GM23338 (cell line): Measurements from ENCODE around the gene LARP7. TPM values are rescaled to one million over a fixed set of nuclear protein-coding genes. Genes with fewer than 3 reads are reported as not detected.

Experiments used
- ATAC-seq: fragments of 200-7000 bp; cut with Tn5 transposase; 3 replicates; pipeline ENCODE4 v1.9.1; 2020
- DNase-seq: peaks from one replicate; pipeline ENCODE4 v3.0.0-alpha.2; 2015; ENCODE audit warnings: low spot score
- H2AFZ ChIP-seq: fragments of 200-600 bp; sonication (generic); 2 replicates; pipeline ENCODE4 v1.8.0; 2016; ENCODE audit warnings: antibody characterized with exemption, mild to moderate bottlenecking, moderate library complexity
- H3F3A ChIP-seq: fragments of 200-600 bp; sonication (generic); replicated peaks from 2 replicates; pipeline ENCODE4 v1.8.0; 2017; ENCODE audit warnings: antibody characterized with exemption, mixed run types, low read depth
- H3K27ac ChIP-seq: fragments of 200-600 bp; sonication (generic); 2 replicates; pipeline ENCODE4 v1.6.1; 2016; ENCODE audit warnings: low read depth
- H3K27me3 ChIP-seq: fragments of 200-600 bp; sonication (generic); 2 replicates; pipeline ENCODE4 v1.8.0; 2016; ENCODE audit warnings: mild to moderate bottlenecking, mixed run types, moderate library complexity; ENCODE audit not compliant: insufficient read depth
- H3K36me3 ChIP-seq: fragments of 200-600 bp; sonication (generic); 2 replicates; pipeline ENCODE4 v1.8.0; 2016; ENCODE audit warnings: mild to moderate bottlenecking; ENCODE audit not compliant: insufficient read depth
- H3K4me1 ChIP-seq: fragments of 200-600 bp; sonication (generic); 2 replicates; pipeline ENCODE4 v1.8.0; 2016; ENCODE audit warnings: mild to moderate bottlenecking, moderate library complexity; ENCODE audit not compliant: insufficient read depth
- H3K4me2 ChIP-seq: fragments of 200-600 bp; sonication (generic); 2 replicates; pipeline ENCODE4 v1.7.1; 2017; ENCODE audit warnings: mixed run types
- H3K4me3 ChIP-seq: fragments of 200-600 bp; sonication (generic); 2 replicates; pipeline ENCODE4 v1.6.1; 2016; ENCODE audit warnings: mixed run types
- H3K79me2 ChIP-seq: fragments of 200-600 bp; sonication (generic); replicated peaks from 2 replicates; pipeline ENCODE4 v1.8.0; 2017; ENCODE audit warnings: mild to moderate bottlenecking; ENCODE audit not compliant: insufficient read depth
- H3K9me2 ChIP-seq: fragments of 200-600 bp; sonication (generic); 2 replicates; pipeline ENCODE4 v1.8.0; 2017; ENCODE audit not compliant: insufficient read depth
- H4K20me1 ChIP-seq: fragments of 200-600 bp; sonication (generic); replicated peaks from 2 replicates; pipeline ENCODE4 v1.8.0; 2017; ENCODE audit warnings: mild to moderate bottlenecking; ENCODE audit not compliant: insufficient read depth
- H3K27ac Mint-ChIP-seq: 2 replicates; pipeline ENCODE4 v1.8.0; 2020; ENCODE audit warnings: inconsistent platforms, mild to moderate bottlenecking, moderate library complexity, mixed read lengths
- H3K27me3 Mint-ChIP-seq: 3 replicates; pipeline ENCODE4 v1.8.0; 2022; ENCODE audit warnings: low read depth, mild to moderate bottlenecking, moderate library complexity, mixed read lengths, inconsistent platforms; ENCODE audit not compliant: insufficient read depth, poor library complexity
- H3K36me3 Mint-ChIP-seq: 3 replicates; pipeline ENCODE4 v1.8.0; 2021; ENCODE audit warnings: low read depth, mild to moderate bottlenecking, inconsistent platforms, moderate library complexity, mixed read lengths
- H3K4me1 Mint-ChIP-seq: 3 replicates; pipeline ENCODE4 v1.8.0; 2020; ENCODE audit warnings: mild to moderate bottlenecking, inconsistent platforms, mixed read lengths
- H3K4me3 Mint-ChIP-seq: 3 replicates; pipeline ENCODE4 v1.8.0; 2021; ENCODE audit warnings: moderate library complexity, mild to moderate bottlenecking, inconsistent platforms, mixed read lengths
- H3K9me3 Mint-ChIP-seq: 3 replicates; pipeline ENCODE4 v1.8.0; 2020; ENCODE audit warnings: moderate library complexity, mild to moderate bottlenecking, inconsistent platforms, mixed read lengths
- EZH2 ChIP-seq: fragments of 200-600 bp; sonication (generic); IDR thresholded peaks from one replicate; pipeline ENCODE4 v1.8.0; 2017; ENCODE audit warnings: antibody characterized with exemption, mild to moderate bottlenecking, low read depth; ENCODE audit not compliant: unreplicated experiment
- JUNB ChIP-seq: IDR thresholded peaks from one replicate; pipeline ENCODE4 v1.6.1; 2016; ENCODE audit warnings: antibody characterized with exemption; ENCODE audit not compliant: unreplicated experiment
- NANOG ChIP-seq: IDR thresholded peaks from 2 replicates; pipeline ENCODE4 v1.6.1; 2016; ENCODE audit warnings: antibody characterized with exemption, borderline replicate concordance
- ZNF114 ChIP-seq: fragments of 250-450 bp; sonication (Bioruptor Pico); IDR thresholded peaks from 2 replicates; pipeline ENCODE4 v1.5.0; 2020; ENCODE audit warnings: mild to moderate bottlenecking, moderate library complexity
- polyA plus RNA-seq: library from polyadenylated mRNA; unstranded; fragments of >200 nt; fragmentation: Nextera tagmentation; extraction: Ambion mirVana; gene quantifications from 2 replicates; pipeline ENCODE4 v1.2.1, GENCODE V29; 2016
- total RNA-seq: library from RNA; depleted of rRNA; stranded (reverse); fragments of >200 nt; shearing (Covaris generic); gene quantifications from 2 replicates; pipeline ENCODE4 v1.2.3, GENCODE V29; 2014
- TF ChIP-seq, protein P1 (sequence below): fragments of 250-450 bp; sonication (Bioruptor Pico); IDR thresholded peaks from 2 replicates; pipeline ENCODE4 v1.5.0; 2020; ENCODE audit warnings: mild to moderate bottlenecking, moderate library complexity
- TF ChIP-seq, protein P2 (sequence below): IDR thresholded peaks from one replicate; pipeline ENCODE4 v1.6.1; 2018; ENCODE audit warnings: antibody characterized with exemption; ENCODE audit not compliant: unreplicated experiment

LARP7 gene
- total and polyA plus RNA-seq, 2 experiments from 2014 or later: 25.8 to 157 TPM

DNA sequence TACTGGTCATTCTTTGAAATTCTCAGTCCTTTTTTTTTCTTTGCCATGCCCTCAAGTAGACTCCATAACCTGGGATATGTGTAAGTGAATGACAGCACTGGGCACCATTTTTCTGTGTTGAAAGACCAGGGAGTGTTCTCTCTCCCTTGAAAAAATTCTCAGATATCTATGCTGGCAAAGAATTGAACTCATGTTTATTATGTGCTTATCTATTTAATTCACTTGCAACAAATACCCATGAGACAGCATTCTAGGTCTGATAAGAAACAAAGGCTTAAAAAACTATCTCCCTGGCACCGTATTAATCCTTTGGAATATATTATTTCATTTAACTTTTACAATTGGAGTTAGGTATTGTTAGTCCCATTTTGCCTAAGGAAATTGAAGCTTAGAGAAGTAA, 36.7 kb downstream of the LARP7 start (continued):
- TF ChIP-seq, protein P1, sequence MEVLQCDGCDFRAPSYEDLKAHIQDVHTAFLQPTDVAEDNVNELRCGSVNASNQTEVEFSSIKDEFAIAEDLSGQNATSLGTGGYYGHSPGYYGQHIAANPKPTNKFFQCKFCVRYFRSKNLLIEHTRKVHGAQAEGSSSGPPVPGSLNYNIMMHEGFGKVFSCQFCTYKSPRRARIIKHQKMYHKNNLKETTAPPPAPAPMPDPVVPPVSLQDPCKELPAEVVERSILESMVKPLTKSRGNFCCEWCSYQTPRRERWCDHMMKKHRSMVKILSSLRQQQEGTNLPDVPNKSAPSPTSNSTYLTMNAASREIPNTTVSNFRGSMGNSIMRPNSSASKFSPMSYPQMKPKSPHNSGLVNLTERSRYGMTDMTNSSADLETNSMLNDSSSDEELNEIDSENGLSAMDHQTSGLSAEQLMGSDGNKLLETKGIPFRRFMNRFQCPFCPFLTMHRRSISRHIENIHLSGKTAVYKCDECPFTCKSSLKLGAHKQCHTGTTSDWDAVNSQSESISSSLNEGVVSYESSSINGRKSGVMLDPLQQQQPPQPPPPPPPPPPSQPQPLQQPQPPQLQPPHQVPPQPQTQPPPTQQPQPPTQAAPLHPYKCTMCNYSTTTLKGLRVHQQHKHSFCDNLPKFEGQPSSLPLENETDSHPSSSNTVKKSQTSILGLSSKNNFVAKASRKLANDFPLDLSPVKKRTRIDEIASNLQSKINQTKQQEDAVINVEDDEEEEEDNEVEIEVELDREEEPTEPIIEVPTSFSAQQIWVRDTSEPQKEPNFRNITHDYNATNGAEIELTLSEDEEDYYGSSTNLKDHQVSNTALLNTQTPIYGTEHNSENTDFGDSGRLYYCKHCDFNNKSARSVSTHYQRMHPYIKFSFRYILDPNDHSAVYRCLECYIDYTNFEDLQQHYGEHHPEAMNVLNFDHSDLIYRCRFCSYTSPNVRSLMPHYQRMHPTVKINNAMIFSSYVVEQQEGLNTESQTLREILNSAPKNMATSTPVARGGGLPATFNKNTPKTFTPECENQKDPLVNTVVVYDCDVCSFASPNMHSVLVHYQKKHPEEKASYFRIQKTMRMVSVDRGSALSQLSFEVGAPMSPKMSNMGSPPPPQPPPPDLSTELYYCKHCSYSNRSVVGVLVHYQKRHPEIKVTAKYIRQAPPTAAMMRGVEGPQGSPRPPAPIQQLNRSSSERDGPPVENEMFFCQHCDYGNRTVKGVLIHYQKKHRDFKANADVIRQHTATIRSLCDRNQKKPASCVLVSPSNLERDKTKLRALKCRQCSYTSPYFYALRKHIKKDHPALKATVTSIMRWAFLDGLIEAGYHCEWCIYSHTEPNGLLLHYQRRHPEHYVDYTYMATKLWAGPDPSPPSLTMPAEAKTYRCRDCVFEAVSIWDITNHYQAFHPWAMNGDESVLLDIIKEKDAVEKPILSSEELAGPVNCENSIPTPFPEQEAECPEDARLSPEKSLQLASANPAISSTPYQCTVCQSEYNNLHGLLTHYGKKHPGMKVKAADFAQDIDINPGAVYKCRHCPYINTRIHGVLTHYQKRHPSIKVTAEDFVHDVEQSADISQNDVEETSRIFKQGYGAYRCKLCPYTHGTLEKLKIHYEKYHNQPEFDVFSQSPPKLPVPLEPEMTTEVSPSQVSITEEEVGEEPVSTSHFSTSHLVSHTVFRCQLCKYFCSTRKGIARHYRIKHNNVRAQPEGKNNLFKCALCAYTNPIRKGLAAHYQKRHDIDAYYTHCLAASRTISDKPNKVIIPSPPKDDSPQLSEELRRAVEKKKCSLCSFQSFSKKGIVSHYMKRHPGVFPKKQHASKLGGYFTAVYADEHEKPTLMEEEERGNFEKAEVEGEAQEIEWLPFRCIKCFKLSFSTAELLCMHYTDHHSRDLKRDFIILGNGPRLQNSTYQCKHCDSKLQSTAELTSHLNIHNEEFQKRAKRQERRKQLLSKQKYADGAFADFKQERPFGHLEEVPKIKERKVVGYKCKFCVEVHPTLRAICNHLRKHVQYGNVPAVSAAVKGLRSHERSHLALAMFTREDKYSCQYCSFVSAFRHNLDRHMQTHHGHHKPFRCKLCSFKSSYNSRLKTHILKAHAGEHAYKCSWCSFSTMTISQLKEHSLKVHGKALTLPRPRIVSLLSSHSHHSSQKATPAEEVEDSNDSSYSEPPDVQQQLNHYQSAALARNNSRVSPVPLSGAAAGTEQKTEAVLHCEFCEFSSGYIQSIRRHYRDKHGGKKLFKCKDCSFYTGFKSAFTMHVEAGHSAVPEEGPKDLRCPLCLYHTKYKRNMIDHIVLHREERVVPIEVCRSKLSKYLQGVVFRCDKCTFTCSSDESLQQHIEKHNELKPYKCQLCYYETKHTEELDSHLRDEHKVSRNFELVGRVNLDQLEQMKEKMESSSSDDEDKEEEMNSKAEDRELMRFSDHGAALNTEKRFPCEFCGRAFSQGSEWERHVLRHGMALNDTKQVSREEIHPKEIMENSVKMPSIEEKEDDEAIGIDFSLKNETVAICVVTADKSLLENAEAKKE (CRISPR knock-in tag): no peak

DNA sequence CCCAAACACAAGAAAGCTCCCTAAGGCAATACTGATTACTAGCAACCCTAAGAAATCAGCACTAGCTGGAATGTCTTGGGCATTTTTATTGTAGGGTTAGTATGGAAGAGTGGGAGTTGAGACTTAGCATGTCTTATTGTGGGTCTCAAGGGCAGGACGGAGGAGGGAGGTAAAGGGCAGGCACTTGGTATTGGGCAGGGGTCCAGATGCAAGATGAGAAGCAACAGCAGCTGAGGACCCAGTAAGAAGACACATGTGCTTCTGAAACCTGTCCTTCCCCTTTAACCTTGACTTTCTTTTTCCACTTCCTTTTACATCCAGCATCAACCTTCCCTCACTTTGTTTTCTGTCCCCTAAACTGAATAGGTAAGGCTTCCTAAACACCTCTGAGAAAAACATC, 37.4 kb downstream of the LARP7 start:
- no peak overlapping the region for H3K4me2 ChIP-seq
- peaks cover 3% of the 10 kb centered on the region; the same call in 1 of the 2 replicates for H3K4me1 ChIP-seq
- no peak overlapping the region for H3K4me3 ChIP-seq
- Mint-ChIP-seq H3K4me3 (no peak overlapping the region), H3K36me3 (no peaks in the 10 kb centered on the region), H3K27ac (no peak overlapping the region), H3K4me1 (peaks cover 18% of the 10 kb centered on the region), H3K27me3 (peaks cover 2% of the 10 kb centered on the region), H3K9me3 (no peaks in the 10 kb centered on the region)
- H3K9me2 ChIP-seq: no peaks in the 10 kb centered on the region
- H3K27ac ChIP-seq: no peak overlapping the region
- DNase-seq (no peak), ATAC-seq (no peak)
- H3K36me3 ChIP-seq: no peaks in the 10 kb centered on the region
- H3K79me2 ChIP-seq: no peaks in the 10 kb centered on the region
- H4K20me1 ChIP-seq: no peaks in the 10 kb centered on the region
- peak overlapping the region; percentile 34; the same call in 1 of the 2 replicates for H2AFZ ChIP-seq
- H3F3A ChIP-seq: no peaks in the 10 kb centered on the region
- no peaks in the 10 kb centered on the region for H3K27me3 ChIP-seq
- TF ChIP-seq EZH2 (no peak), ZNF114 (CRISPR knock-in tag) (no peak), NANOG (no peak), JUNB (no peak)
- TF ChIP-seq, protein P1 (CRISPR knock-in tag): no peak
- TF ChIP-seq, protein P2, sequence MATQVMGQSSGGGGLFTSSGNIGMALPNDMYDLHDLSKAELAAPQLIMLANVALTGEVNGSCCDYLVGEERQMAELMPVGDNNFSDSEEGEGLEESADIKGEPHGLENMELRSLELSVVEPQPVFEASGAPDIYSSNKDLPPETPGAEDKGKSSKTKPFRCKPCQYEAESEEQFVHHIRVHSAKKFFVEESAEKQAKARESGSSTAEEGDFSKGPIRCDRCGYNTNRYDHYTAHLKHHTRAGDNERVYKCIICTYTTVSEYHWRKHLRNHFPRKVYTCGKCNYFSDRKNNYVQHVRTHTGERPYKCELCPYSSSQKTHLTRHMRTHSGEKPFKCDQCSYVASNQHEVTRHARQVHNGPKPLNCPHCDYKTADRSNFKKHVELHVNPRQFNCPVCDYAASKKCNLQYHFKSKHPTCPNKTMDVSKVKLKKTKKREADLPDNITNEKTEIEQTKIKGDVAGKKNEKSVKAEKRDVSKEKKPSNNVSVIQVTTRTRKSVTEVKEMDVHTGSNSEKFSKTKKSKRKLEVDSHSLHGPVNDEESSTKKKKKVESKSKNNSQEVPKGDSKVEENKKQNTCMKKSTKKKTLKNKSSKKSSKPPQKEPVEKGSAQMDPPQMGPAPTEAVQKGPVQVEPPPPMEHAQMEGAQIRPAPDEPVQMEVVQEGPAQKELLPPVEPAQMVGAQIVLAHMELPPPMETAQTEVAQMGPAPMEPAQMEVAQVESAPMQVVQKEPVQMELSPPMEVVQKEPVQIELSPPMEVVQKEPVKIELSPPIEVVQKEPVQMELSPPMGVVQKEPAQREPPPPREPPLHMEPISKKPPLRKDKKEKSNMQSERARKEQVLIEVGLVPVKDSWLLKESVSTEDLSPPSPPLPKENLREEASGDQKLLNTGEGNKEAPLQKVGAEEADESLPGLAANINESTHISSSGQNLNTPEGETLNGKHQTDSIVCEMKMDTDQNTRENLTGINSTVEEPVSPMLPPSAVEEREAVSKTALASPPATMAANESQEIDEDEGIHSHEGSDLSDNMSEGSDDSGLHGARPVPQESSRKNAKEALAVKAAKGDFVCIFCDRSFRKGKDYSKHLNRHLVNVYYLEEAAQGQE: no peak
